Keratinocyte (primary cell): ENCODE results near the gene MBP.

Experiments
- EZH2 ChIP-seq: IDR thresholded peaks from one replicate; pipeline ENCODE4 v1.6.1; 2012; ENCODE audit warnings: inconsistent platforms, mild to moderate bottlenecking, low read length, moderate library complexity
- TF ChIP-seq, protein P1 (sequence below), 3 experiments: IDR thresholded peaks in 1 of 3; conservative IDR thresholded peaks in 1 of 3; optimal IDR thresholded peaks in 1 of 3; 2 replicates in 2 of 3; 3 replicates in 1 of 3; pipeline versions ENCODE3 to v1.5.1; 2011; ENCODE audit warnings: low read length in 3 of 3, mild to moderate bottlenecking in 3 of 3, moderate library complexity in 2 of 3, control low read depth in 1 of 3, inconsistent platforms in 1 of 3; ENCODE audit not compliant: insufficient read depth in 2 of 3; ENCODE audit errors: extremely low read depth in 1 of 3

DNA sequence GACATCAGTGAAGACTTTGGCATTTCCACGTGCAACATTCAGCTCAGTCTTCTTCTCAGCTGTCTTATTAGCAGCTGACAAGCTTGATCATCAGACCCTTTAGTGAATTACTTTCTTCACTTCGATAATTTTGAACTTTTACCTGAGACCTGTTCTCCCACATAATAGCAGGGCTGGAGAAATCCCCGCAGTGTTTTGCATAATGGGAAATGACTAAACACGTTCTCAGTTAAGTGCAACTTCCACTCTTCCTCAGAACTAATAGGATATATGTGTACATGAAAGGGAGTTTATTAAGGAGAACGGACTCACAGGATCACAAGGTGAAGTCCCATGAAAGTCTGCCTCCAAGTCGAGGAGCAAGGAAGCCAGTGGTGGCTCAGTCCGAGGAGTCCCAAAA lies 28.8 kb upstream of the MBP start:
- TF ChIP-seq, protein P1, sequence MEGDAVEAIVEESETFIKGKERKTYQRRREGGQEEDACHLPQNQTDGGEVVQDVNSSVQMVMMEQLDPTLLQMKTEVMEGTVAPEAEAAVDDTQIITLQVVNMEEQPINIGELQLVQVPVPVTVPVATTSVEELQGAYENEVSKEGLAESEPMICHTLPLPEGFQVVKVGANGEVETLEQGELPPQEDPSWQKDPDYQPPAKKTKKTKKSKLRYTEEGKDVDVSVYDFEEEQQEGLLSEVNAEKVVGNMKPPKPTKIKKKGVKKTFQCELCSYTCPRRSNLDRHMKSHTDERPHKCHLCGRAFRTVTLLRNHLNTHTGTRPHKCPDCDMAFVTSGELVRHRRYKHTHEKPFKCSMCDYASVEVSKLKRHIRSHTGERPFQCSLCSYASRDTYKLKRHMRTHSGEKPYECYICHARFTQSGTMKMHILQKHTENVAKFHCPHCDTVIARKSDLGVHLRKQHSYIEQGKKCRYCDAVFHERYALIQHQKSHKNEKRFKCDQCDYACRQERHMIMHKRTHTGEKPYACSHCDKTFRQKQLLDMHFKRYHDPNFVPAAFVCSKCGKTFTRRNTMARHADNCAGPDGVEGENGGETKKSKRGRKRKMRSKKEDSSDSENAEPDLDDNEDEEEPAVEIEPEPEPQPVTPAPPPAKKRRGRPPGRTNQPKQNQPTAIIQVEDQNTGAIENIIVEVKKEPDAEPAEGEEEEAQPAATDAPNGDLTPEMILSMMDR (optimal IDR thresholded peaks at IDR 0.05 in 1 of 3, IDR thresholded peaks at IDR 0.05 in 1 of 3, conservative IDR thresholded peaks at IDR 0.05 in 1 of 3; ENCODE audit: extremely low read depth in 1 of 3, insufficient read depth in 2 of 3, low read length in 3 of 3), result no peak
- no peak for TF ChIP-seq EZH2
